Stimulated activated CD4-positive, alpha-beta T cell treated with anti-CD3 and anti-CD28 coated beads, Interleukin-12 subunit alpha, Interleukin-12 subunit beta, amount 100 ng/mL, for 24 hours (primary cell): Measurements from ENCODE around the gene C10orf95.

Source experiments
- DNase-seq, 2 experiments: peaks; one replicate each; pipeline ENCODE4 v3.0.0-alpha.2; 2020; ENCODE audit warnings: low read depth in 2 of 2

Gene C10orf95

GRCh38 chr10:102435133-102435497 lies 16.2 kb downstream of the C10orf95 start:
- DNase-seq = no peak

GRCh38 chr10:102434394-102435132 lies 16.8 kb downstream of the C10orf95 start:
- DNase-seq = no peak

- no peak for DNase-seq
These were observed 17.7 kb downstream of the C10orf95 start for GRCh38 chr10:102433619-102434046.

- peak; percentile 95 to 99 for DNase-seq
These were observed 19.0 kb downstream of the C10orf95 start, which contains the start of gene CUEDC2 for GRCh38 chr10:102432162-102432950. CUEDC2 (minus strand) TSS chr10:102432574; CDS start chr10:102425188, 7,386 bp downstream.

- DNase-seq = no peak
These were observed 19.8 kb downstream of the C10orf95 start for GRCh38 chr10:102431452-102432124.

GRCh38 chr10:102429468-102429867 lies 21.9 kb downstream of the C10orf95 start:
- no peak for DNase-seq

- no peak for DNase-seq
These were observed 24.5 kb downstream of the C10orf95 start for GRCh38 chr10:102426803-102427287.

- no peak for DNase-seq
These were observed 25.9 kb downstream of the C10orf95 start for GRCh38 chr10:102425444-102425843.

- DNase-seq = no peak
These were observed 26.4 kb downstream of the C10orf95 start for GRCh38 chr10:102424916-102425315.

GRCh38 chr10:102424145-102424544 lies 27.2 kb downstream of the C10orf95 start:
- no peak for DNase-seq

- no peak for DNase-seq
These were observed 27.9 kb downstream of the C10orf95 start for GRCh38 chr10:102423372-102423968.

GRCh38 chr10:102422545-102423129 lies 28.7 kb downstream of the C10orf95 start:
- DNase-seq = peak in 1 of 2 experiments; percentile 45

GRCh38 chr10:102421757-102422512 lies 29.4 kb downstream of the C10orf95 start:
- DNase-seq = no peak

- DNase-seq = no peak
These were observed 29.9 kb downstream of the C10orf95 start for GRCh38 chr10:102421507-102421756.

GRCh38 chr10:102420714-102421506 lies 30.4 kb downstream of the C10orf95 start, which contains the start of gene FBXL15:
FBXL15 (plus strand) TSS chr10:102420836; CDS start chr10:102421130, 294 bp downstream.
- DNase-seq = peak; percentile 96

GRCh38 chr10:102420181-102420713 lies 31.1 kb downstream of the C10orf95 start:
- no peak for DNase-seq

- DNase-seq = peak in 1 of 2 experiments; percentile 54
These were observed 31.8 kb downstream of the C10orf95 start for GRCh38 chr10:102419269-102420180.

- DNase-seq = no peak
These were observed 32.6 kb downstream of the C10orf95 start, which contains the start of gene PSD for GRCh38 chr10:102418622-102419268. PSD (minus strand) TSS chr10:102418785; CDS start chr10:102417038, 1,747 bp downstream.
